Measurements from ENCODE around the gene ZNF554. TPM values are rescaled to one million over a fixed set of nuclear protein-coding genes. Genes with fewer than 3 reads are reported as not detected.

Gene ZNF554
- total and polyA plus RNA-seq, 4 donors, result 0.94 to 3.3 (median 2.1) TPM

DNA sequence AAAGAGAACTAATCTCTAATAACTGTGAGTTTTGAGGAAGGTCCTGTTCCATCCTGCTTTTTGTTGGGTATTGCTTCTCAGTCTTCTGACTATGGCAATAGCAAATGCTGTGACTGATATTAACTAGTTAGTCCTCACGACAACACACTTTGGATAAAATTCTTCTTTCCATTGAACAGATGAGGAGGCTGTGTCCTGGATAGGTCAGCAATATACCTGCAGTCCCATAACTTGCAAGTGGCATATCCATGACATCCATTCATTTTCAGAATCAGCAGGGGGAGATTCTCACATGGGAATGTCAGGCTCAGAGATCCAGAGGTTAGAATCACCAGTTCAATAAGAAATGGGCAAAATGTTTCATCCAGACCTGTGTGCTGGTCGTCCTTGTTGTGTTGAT lies 7.4 kb downstream of the ZNF554 start:
- H3K9ac ChIP-seq (ENCODE audit: low read depth in 1 of 2, low read length in 2 of 2), result no peak overlapping the region
- H3K27ac ChIP-seq (ENCODE audit: low read depth in 1 of 2, low read length in 2 of 2), result no peak overlapping the region
- H3K4me3 ChIP-seq (ENCODE audit: low read depth in 1 of 3, low read length in 3 of 3), result peak overlapping the region in 1 of 3 donors; percentile 19
- no peaks in the 10 kb centered on the region for H3K4me1 ChIP-seq (ENCODE audit: control insufficient read depth in 4 of 4, insufficient read depth in 4 of 4, low read length in 3 of 4)
- WGBS, result 97% methylated on average over 2 of the region's 2 CpGs
- H3K27me3 ChIP-seq (ENCODE audit: control insufficient read depth in 4 of 4, insufficient read depth in 4 of 4, low read length in 3 of 4), result no peaks in the 10 kb centered on the region
- DNase-seq (ENCODE audit: low spot score), result no peak
- H3K9me3 ChIP-seq (ENCODE audit: control insufficient read depth in 4 of 4, low read length in 3 of 4), result peaks cover 3 to 28% (median 20%) of the 10 kb centered on the region in 4 donors
- H3K36me3 ChIP-seq (ENCODE audit: control insufficient read depth in 4 of 4, insufficient read depth in 3 of 4, low read depth in 1 of 4, low read length in 3 of 4), result peaks cover 0 to 33% (median 19%) of the 10 kb centered on the region in 4 donors
- TF ChIP-seq, protein P1, sequence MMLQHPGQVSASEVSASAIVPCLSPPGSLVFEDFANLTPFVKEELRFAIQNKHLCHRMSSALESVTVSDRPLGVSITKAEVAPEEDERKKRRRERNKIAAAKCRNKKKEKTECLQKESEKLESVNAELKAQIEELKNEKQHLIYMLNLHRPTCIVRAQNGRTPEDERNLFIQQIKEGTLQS (IDR thresholded peaks at IDR 0.05), result no peak
- no peak for TF ChIP-seq SP1 (IDR thresholded peaks at IDR 0.05)
- no peak for TF ChIP-seq JUND (IDR thresholded peaks at IDR 0.05)
- no peak for TF ChIP-seq FOXA1 (IDR thresholded peaks at IDR 0.05)
- TF ChIP-seq HNF4A (conservative IDR thresholded peaks at IDR 0.05), result no peak

DNA sequence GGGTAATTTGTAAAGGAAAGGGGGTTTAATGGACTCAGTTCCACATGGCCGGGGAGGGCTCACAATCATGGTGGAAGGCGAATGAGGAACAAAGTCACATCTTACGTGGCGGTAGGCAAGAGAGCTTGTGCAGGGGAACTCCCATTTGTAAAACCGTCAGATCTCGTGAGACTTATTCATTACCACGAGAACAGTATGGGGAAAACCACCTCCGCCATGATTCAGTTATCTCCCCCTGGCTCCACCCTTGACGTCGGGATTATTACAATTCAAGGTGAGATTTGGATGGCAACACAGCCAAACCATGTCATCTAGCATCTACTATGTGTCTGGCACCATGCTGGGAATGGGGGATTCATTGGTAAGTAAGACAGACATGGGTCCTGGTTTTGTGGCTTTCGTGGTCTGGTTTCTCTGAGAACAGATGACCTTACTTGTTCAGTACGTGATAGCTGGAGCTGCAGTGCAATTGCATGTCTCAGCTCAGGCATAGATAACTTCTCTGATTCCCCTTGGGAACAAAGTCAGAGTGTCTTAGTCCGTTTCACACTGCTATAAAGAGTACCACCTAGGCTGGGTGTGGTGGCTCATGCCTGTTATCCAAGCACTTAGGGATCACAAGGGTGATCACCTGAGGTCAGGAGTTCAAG lies 8.3 kb downstream of the ZNF554 start:
- WGBS, result 96% methylated on average over 13 of the region's 13 CpGs
- Histone ChIP-seq H3K9me3 (ENCODE audit: control insufficient read depth in 4 of 4, low read length in 3 of 4) (peaks cover 10 to 37% (median 28%) of the 10 kb centered on the region in 4 donors), H3K27me3 (ENCODE audit: control insufficient read depth in 4 of 4, insufficient read depth in 4 of 4, low read length in 3 of 4) (no peaks in the 10 kb centered on the region), H3K4me1 (ENCODE audit: control insufficient read depth in 4 of 4, insufficient read depth in 4 of 4, low read length in 3 of 4) (no peaks in the 10 kb centered on the region), H3K36me3 (ENCODE audit: control insufficient read depth in 4 of 4, insufficient read depth in 3 of 4, low read depth in 1 of 4, low read length in 3 of 4) (peaks cover 0 to 39% (median 28%) of the 10 kb centered on the region in 4 donors), H3K4me3 (ENCODE audit: low read depth in 1 of 3, low read length in 3 of 3) (peak overlapping the region in 2 of 3 donors; percentile 8 to 26), H3K9ac (ENCODE audit: low read depth in 1 of 2, low read length in 2 of 2) (no peak overlapping the region), H3K27ac (ENCODE audit: low read depth in 1 of 2, low read length in 2 of 2) (no peak overlapping the region)
- no peak for DNase-seq (ENCODE audit: low spot score)
- no peak for TF ChIP-seq TAF1 (conservative IDR thresholded peaks at IDR 0.05)
- no peak for TF ChIP-seq HNF4A (conservative IDR thresholded peaks at IDR 0.05)
- TF ChIP-seq RXRA (IDR thresholded peaks at IDR 0.05), result no peak
- no peak for TF ChIP-seq HNF4G (IDR thresholded peaks at IDR 0.05)
- TF ChIP-seq, protein P2, sequence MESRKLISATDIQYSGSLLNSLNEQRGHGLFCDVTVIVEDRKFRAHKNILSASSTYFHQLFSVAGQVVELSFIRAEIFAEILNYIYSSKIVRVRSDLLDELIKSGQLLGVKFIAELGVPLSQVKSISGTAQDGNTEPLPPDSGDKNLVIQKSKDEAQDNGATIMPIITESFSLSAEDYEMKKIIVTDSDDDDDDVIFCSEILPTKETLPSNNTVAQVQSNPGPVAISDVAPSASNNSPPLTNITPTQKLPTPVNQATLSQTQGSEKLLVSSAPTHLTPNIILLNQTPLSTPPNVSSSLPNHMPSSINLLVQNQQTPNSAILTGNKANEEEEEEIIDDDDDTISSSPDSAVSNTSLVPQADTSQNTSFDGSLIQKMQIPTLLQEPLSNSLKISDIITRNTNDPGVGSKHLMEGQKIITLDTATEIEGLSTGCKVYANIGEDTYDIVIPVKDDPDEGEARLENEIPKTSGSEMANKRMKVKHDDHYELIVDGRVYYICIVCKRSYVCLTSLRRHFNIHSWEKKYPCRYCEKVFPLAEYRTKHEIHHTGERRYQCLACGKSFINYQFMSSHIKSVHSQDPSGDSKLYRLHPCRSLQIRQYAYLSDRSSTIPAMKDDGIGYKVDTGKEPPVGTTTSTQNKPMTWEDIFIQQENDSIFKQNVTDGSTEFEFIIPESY (IDR thresholded peaks at IDR 0.05), result no peak
- TF ChIP-seq, protein P3, sequence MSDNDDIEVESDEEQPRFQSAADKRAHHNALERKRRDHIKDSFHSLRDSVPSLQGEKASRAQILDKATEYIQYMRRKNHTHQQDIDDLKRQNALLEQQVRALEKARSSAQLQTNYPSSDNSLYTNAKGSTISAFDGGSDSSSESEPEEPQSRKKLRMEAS (IDR thresholded peaks at IDR 0.05), result no peak
- no peak for TF ChIP-seq GABPA (IDR thresholded peaks at IDR 0.05 in 1 of 2, conservative IDR thresholded peaks at IDR 0.05 in 1 of 2)
- no peak for TF ChIP-seq NR2F2 (IDR thresholded peaks at IDR 0.05)

DNA sequence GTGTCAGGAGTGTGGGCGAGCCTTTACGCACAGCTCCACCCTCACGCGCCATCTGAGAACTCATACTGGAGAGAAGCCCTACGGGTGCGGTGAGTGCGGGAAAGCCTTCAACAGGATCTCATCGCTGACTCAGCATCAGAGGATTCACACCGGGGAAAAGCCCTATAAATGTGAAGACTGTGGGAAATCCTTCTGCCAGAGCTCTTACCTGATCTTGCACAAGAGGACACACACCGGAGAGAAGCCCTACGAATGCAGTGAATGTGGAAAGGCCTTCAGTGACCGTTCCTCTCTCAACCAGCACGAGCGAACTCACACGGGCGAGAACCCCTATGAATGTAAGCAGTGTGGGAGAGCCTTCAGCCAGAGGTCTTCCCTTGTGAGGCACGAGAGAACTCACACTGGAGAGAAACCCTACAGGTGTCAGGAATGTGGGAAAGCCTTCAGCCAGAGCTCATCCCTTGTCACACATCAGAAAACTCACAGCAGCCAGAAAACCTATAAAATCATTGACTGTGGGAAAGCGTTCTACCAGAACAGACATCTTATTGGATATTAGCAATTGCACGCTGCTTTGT lies 14.7 kb downstream of the ZNF554 start:
- Histone ChIP-seq H3K27ac (ENCODE audit: low read depth in 1 of 2, low read length in 2 of 2) (no peak overlapping the region), H3K27me3 (ENCODE audit: control insufficient read depth in 4 of 4, insufficient read depth in 4 of 4, low read length in 3 of 4) (no peaks in the 10 kb centered on the region), H3K9me3 (ENCODE audit: control insufficient read depth in 4 of 4, low read length in 3 of 4) (peaks cover 35 to 68% (median 43%) of the 10 kb centered on the region in 4 donors), H3K4me1 (ENCODE audit: control insufficient read depth in 4 of 4, insufficient read depth in 4 of 4, low read length in 3 of 4) (no peaks in the 10 kb centered on the region), H3K9ac (ENCODE audit: low read depth in 1 of 2, low read length in 2 of 2) (no peak overlapping the region), H3K4me3 (ENCODE audit: low read depth in 1 of 3, low read length in 3 of 3) (peak overlapping the region in 2 of 3 donors; percentile 58 to 60), H3K36me3 (ENCODE audit: control insufficient read depth in 4 of 4, insufficient read depth in 3 of 4, low read depth in 1 of 4, low read length in 3 of 4) (peaks cover 6 to 38% (median 27%) of the 10 kb centered on the region in 4 donors)
- DNase-seq (ENCODE audit: low spot score), result no peak
- WGBS, result 97% methylated on average over 19 of the region's 19 CpGs
- TF ChIP-seq RAD21 (IDR thresholded peaks at IDR 0.05) (no peak), FOXA2 (IDR thresholded peaks at IDR 0.05) (no peak), RXRA (IDR thresholded peaks at IDR 0.05) (no peak), HNF4A (conservative IDR thresholded peaks at IDR 0.05) (no peak), EGR1 (IDR thresholded peaks at IDR 0.05; ENCODE audit: low read depth in 2 of 2) (no peak), GABPA (IDR thresholded peaks at IDR 0.05 in 1 of 2, conservative IDR thresholded peaks at IDR 0.05 in 1 of 2) (no peak), NR2F2 (IDR thresholded peaks at IDR 0.05) (no peak), HNF4G (IDR thresholded peaks at IDR 0.05) (no peak), YY1 (IDR thresholded peaks at IDR 0.05) (no peak), TAF1 (conservative IDR thresholded peaks at IDR 0.05) (no peak), SP1 (IDR thresholded peaks at IDR 0.05) (no peak), JUND (IDR thresholded peaks at IDR 0.05) (no peak), FOXA1 (IDR thresholded peaks at IDR 0.05) (no peak)
- TF ChIP-seq, protein P1 (IDR thresholded peaks at IDR 0.05), result no peak
- TF ChIP-seq, protein P2 (IDR thresholded peaks at IDR 0.05), result no peak
- TF ChIP-seq, protein P4, sequence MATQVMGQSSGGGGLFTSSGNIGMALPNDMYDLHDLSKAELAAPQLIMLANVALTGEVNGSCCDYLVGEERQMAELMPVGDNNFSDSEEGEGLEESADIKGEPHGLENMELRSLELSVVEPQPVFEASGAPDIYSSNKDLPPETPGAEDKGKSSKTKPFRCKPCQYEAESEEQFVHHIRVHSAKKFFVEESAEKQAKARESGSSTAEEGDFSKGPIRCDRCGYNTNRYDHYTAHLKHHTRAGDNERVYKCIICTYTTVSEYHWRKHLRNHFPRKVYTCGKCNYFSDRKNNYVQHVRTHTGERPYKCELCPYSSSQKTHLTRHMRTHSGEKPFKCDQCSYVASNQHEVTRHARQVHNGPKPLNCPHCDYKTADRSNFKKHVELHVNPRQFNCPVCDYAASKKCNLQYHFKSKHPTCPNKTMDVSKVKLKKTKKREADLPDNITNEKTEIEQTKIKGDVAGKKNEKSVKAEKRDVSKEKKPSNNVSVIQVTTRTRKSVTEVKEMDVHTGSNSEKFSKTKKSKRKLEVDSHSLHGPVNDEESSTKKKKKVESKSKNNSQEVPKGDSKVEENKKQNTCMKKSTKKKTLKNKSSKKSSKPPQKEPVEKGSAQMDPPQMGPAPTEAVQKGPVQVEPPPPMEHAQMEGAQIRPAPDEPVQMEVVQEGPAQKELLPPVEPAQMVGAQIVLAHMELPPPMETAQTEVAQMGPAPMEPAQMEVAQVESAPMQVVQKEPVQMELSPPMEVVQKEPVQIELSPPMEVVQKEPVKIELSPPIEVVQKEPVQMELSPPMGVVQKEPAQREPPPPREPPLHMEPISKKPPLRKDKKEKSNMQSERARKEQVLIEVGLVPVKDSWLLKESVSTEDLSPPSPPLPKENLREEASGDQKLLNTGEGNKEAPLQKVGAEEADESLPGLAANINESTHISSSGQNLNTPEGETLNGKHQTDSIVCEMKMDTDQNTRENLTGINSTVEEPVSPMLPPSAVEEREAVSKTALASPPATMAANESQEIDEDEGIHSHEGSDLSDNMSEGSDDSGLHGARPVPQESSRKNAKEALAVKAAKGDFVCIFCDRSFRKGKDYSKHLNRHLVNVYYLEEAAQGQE (IDR thresholded peaks at IDR 0.05), result no peak
- TF ChIP-seq, protein P3 (IDR thresholded peaks at IDR 0.05), result no peak
